WTC11 (cell line): ENCODE measurements around the gene MYL12B. TPM values are rescaled to one million over a fixed set of nuclear protein-coding genes. Genes with fewer than 3 reads are reported as not detected.

Experiments
- AR ChIP-seq: fragments of 250-450 bp; sonication (Bioruptor Pico); IDR thresholded peaks from 2 replicates; pipeline ENCODE4 v1.9.0; 2021; ENCODE audit warnings: mild to moderate bottlenecking
- ATF1 ChIP-seq: sonication (generic); formaldehyde crosslinking; IDR thresholded peaks from 2 replicates; pipeline ENCODE4 v1.8.1; 2023; ENCODE audit warnings: mild to moderate bottlenecking, moderate library complexity, missing genetic modification reagents
- ATF3 ChIP-seq: sonication (generic); formaldehyde crosslinking; conservative IDR thresholded peaks from 2 replicates; pipeline ENCODE4 v1.8.1; 2022; ENCODE audit warnings: mild to moderate bottlenecking, missing genetic modification reagents
- CBFB ChIP-seq: sonication (generic); formaldehyde crosslinking; IDR thresholded peaks from 2 replicates; pipeline ENCODE4 v1.8.1; 2022; ENCODE audit warnings: mild to moderate bottlenecking, low read depth, missing genetic modification reagents
- CREM ChIP-seq: sonication (generic); formaldehyde crosslinking; IDR thresholded peaks from 2 replicates; pipeline ENCODE4 v1.8.1; 2022; ENCODE audit warnings: mild to moderate bottlenecking, missing genetic modification reagents, moderate library complexity
- E2F1 ChIP-seq: sonication (generic); formaldehyde crosslinking; IDR thresholded peaks from 2 replicates; pipeline ENCODE4 v1.8.0; 2022; ENCODE audit warnings: mild to moderate bottlenecking, missing genetic modification reagents
- ETV6 ChIP-seq: sonication (generic); formaldehyde crosslinking; IDR thresholded peaks from 2 replicates; pipeline ENCODE4 v1.8.1; 2022; ENCODE audit warnings: mild to moderate bottlenecking, missing genetic modification reagents
- FOXJ3 ChIP-seq: sonication (generic); formaldehyde crosslinking; IDR thresholded peaks from 2 replicates; pipeline ENCODE4 v1.9.0; 2021; ENCODE audit warnings: missing genetic modification reagents, mild to moderate bottlenecking, borderline replicate concordance
- MXD4 ChIP-seq: fragments of 250-450 bp; sonication (Bioruptor Pico); IDR thresholded peaks from 2 replicates; pipeline ENCODE4 v1.8.0; 2021; ENCODE audit warnings: mild to moderate bottlenecking, moderate library complexity, borderline replicate concordance
- NFE2L1 ChIP-seq: sonication (generic); formaldehyde crosslinking; IDR thresholded peaks from 2 replicates; pipeline ENCODE4 v1.8.1; 2023; ENCODE audit warnings: missing genetic modification reagents
- NR2C2 ChIP-seq: sonication (generic); formaldehyde crosslinking; IDR thresholded peaks from 2 replicates; pipeline ENCODE4 v1.8.0; 2022; ENCODE audit warnings: mild to moderate bottlenecking, missing genetic modification reagents
- PREB ChIP-seq: sonication (generic); formaldehyde crosslinking; IDR thresholded peaks from 2 replicates; pipeline ENCODE4 v1.8.1; 2022; ENCODE audit warnings: mild to moderate bottlenecking, missing genetic modification reagents, moderate library complexity, borderline replicate concordance
- PRRX2 ChIP-seq: fragments of 250-450 bp; sonication (Bioruptor Pico); IDR thresholded peaks from 2 replicates; pipeline ENCODE4 v1.8.0; 2021; ENCODE audit warnings: mild to moderate bottlenecking
- RELA ChIP-seq: sonication (generic); formaldehyde crosslinking; IDR thresholded peaks from 2 replicates; pipeline ENCODE4 v1.8.1; 2022; ENCODE audit warnings: missing genetic modification reagents, mild to moderate bottlenecking, borderline replicate concordance
- RORB ChIP-seq: fragments of 250-450 bp; sonication (Bioruptor Pico); IDR thresholded peaks from 2 replicates; pipeline ENCODE4 v1.9.0; 2021; ENCODE audit warnings: mild to moderate bottlenecking
- SOX15 ChIP-seq: fragments of 250-450 bp; sonication (Bioruptor Pico); IDR thresholded peaks from 2 replicates; pipeline ENCODE4 v1.9.0; 2021; ENCODE audit warnings: mild to moderate bottlenecking
- STAT6 ChIP-seq: sonication (generic); formaldehyde crosslinking; conservative IDR thresholded peaks from 2 replicates; pipeline ENCODE4 v1.8.1; 2023; ENCODE audit warnings: mild to moderate bottlenecking, low read depth, missing genetic modification reagents, moderate library complexity
- TCF7 ChIP-seq: sonication (generic); formaldehyde crosslinking; IDR thresholded peaks from 2 replicates; pipeline ENCODE4 v1.8.0; 2022; ENCODE audit warnings: mild to moderate bottlenecking, low read depth, missing genetic modification reagents, moderate library complexity
- TEAD1 ChIP-seq: sonication (generic); formaldehyde crosslinking; IDR thresholded peaks from 2 replicates; pipeline ENCODE4 v1.8.0; 2022; ENCODE audit warnings: mild to moderate bottlenecking, missing genetic modification reagents
- ZMAT4 ChIP-seq: fragments of 250-450 bp; sonication (Bioruptor Pico); IDR thresholded peaks from 2 replicates; pipeline ENCODE4 v1.9.0; 2021; ENCODE audit warnings: mild to moderate bottlenecking
- ZNF121 ChIP-seq: sonication (generic); formaldehyde crosslinking; IDR thresholded peaks from 2 replicates; pipeline ENCODE4 v1.8.0; 2023; ENCODE audit warnings: missing genetic modification reagents
- ZNF138 ChIP-seq: sonication (generic); formaldehyde crosslinking; conservative IDR thresholded peaks from 2 replicates; pipeline ENCODE4 v1.8.1; 2022; ENCODE audit warnings: mild to moderate bottlenecking, moderate library complexity, missing genetic modification reagents
- ZNF396 ChIP-seq: fragments of 250-450 bp; sonication (Bioruptor Pico); IDR thresholded peaks from 2 replicates; pipeline ENCODE4 v1.8.0; 2021; ENCODE audit warnings: mild to moderate bottlenecking, moderate library complexity, borderline replicate concordance
- ZNF425 ChIP-seq: fragments of 250-450 bp; sonication (Bioruptor Pico); conservative IDR thresholded peaks from 2 replicates; pipeline ENCODE4 v1.9.0; 2021; ENCODE audit warnings: mild to moderate bottlenecking
- total RNA-seq: library from RNA; stranded (reverse); gene quantifications from 3 replicates; pipeline ENCODE4 v1.2.3, GENCODE V29; 2021
- TF ChIP-seq, protein P1 (sequence below): sonication (generic); formaldehyde crosslinking; IDR thresholded peaks from 2 replicates; pipeline ENCODE4 v1.8.1; 2022; ENCODE audit warnings: low read depth, mild to moderate bottlenecking, moderate library complexity, missing genetic modification reagents, borderline replicate concordance

Gene MYL12B
- total RNA-seq, 1 experiment from 2014 or later, result 173 TPM

- TF ChIP-seq, protein P1, sequence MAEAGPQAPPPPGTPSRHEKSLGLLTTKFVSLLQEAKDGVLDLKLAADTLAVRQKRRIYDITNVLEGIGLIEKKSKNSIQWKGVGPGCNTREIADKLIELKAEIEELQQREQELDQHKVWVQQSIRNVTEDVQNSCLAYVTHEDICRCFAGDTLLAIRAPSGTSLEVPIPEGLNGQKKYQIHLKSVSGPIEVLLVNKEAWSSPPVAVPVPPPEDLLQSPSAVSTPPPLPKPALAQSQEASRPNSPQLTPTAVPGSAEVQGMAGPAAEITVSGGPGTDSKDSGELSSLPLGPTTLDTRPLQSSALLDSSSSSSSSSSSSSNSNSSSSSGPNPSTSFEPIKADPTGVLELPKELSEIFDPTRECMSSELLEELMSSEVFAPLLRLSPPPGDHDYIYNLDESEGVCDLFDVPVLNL, result no peak
- no peak for TF ChIP-seq E2F1
- no peak for TF ChIP-seq STAT6 (CRISPR knock-in tag)
- TF ChIP-seq ATF3 (CRISPR knock-in tag), result no peak
- TF ChIP-seq ATF1 (CRISPR knock-in tag), result no peak
- TF ChIP-seq ZNF396, result no peak
- no peak for TF ChIP-seq RELA (CRISPR knock-in tag)
- no peak for TF ChIP-seq PREB (CRISPR knock-in tag)
- 0 out of 2 replicates have a peak, but pooled peaks have one; percentile 31 for TF ChIP-seq NFE2L1
- no peak for TF ChIP-seq ZMAT4 (CRISPR knock-in tag)
- no peak for TF ChIP-seq CREM (CRISPR knock-in tag)
- TF ChIP-seq FOXJ3 (CRISPR knock-in tag), result no peak
- peak; percentile 9; the same call in 1 of the 2 replicates for TF ChIP-seq ZNF121 (CRISPR knock-in tag)
- no peak for TF ChIP-seq MXD4 (CRISPR knock-in tag)
- TF ChIP-seq TCF7, result no peak
- no peak for TF ChIP-seq ZNF425 (CRISPR knock-in tag)
- TF ChIP-seq AR (CRISPR knock-in tag), result no peak; the same call in 1 of the 2 replicates
- TF ChIP-seq PRRX2 (CRISPR knock-in tag), result no peak
- TF ChIP-seq SOX15, result no peak
- TF ChIP-seq TEAD1 (CRISPR knock-in tag), result no peak; the same call in none of the 2 replicates
- TF ChIP-seq ZNF138 (CRISPR knock-in tag), result no peak
- peak; percentile 23; the same call in 1 of the 2 replicates for TF ChIP-seq ETV6 (CRISPR knock-in tag)
- TF ChIP-seq NR2C2 (CRISPR knock-in tag), result no peak
- TF ChIP-seq RORB, result no peak
- TF ChIP-seq CBFB (CRISPR knock-in tag), result no peak
Measured at GRCh38 chr18:3247240-3248061, 14.5 kb upstream of the MYL12B start, which contains the start of gene MYL12A (continued).
